Peyer's patch (tissue), 4 donors: Measurements from ENCODE around the gene DOCK8.

Experiments
- POLR2A ChIP-seq, 2 donors: fragments of 450-650 bp; IDR thresholded peaks; one replicate each; pipeline ENCODE4 v1.5.1; 2017; ENCODE audit warnings: antibody characterized with exemption in 2 of 2, mild to moderate bottlenecking in 2 of 2, moderate library complexity in 2 of 2
- TF ChIP-seq, protein P1 (sequence below), 6 experiments: fragments of 450-650 bp in 4 of 6; fragments of 200-600 bp in 2 of 6; sonication (generic) in 1 of 6; IDR thresholded peaks; one replicate each; pipeline ENCODE4 v1.5.1; 2017 to 2019; ENCODE audit warnings: antibody characterized with exemption in 6 of 6, mild to moderate bottlenecking in 3 of 6, moderate library complexity in 1 of 6

DNA sequence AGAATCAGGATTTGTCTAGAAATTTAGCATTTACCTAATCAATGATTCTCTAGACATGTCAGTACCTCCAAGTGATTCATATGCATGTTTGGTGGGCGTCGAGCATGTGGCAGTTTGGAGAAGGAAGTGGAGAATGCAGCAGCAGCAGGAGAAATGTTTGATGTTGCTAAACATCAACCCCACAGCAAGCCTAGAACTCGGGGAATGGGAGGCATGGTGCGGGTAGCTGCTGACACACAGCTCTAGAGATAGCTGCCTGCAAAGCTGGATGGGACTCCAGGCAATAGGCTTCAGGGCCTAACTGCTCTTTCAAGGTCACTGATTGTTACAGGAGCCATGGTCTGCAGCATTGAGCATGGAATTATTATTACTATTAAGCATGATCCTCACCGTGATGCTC, 137.3 kb downstream of the DOCK8 start:
- TF ChIP-seq, protein P1, sequence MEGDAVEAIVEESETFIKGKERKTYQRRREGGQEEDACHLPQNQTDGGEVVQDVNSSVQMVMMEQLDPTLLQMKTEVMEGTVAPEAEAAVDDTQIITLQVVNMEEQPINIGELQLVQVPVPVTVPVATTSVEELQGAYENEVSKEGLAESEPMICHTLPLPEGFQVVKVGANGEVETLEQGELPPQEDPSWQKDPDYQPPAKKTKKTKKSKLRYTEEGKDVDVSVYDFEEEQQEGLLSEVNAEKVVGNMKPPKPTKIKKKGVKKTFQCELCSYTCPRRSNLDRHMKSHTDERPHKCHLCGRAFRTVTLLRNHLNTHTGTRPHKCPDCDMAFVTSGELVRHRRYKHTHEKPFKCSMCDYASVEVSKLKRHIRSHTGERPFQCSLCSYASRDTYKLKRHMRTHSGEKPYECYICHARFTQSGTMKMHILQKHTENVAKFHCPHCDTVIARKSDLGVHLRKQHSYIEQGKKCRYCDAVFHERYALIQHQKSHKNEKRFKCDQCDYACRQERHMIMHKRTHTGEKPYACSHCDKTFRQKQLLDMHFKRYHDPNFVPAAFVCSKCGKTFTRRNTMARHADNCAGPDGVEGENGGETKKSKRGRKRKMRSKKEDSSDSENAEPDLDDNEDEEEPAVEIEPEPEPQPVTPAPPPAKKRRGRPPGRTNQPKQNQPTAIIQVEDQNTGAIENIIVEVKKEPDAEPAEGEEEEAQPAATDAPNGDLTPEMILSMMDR (IDR thresholded peaks at IDR 0.05): no peak
- TF ChIP-seq POLR2A (IDR thresholded peaks at IDR 0.05): no peak
